ENCODE results near the gene PTPRD.

PTPRD gene

GRCh38 chr9:8437876-8438275 is 2174.9 kb downstream of the PTPRD start:
- H3K4me3 ChIP-seq (ENCODE audit: low read depth, low read length), result no peak overlapping the region
- no peak for TF ChIP-seq CTCF (IDR thresholded peaks at IDR 0.05; ENCODE audit: low read depth, low read length)

GRCh38 chr9:8437259-8437658 is 2175.5 kb downstream of the PTPRD start:
- TF ChIP-seq CTCF (IDR thresholded peaks at IDR 0.05; ENCODE audit: low read depth, low read length), result no peak
- H3K4me3 ChIP-seq (ENCODE audit: low read depth, low read length), result no peak overlapping the region

- no peak overlapping the region for H3K4me3 ChIP-seq (ENCODE audit: low read depth, low read length)
- TF ChIP-seq CTCF (IDR thresholded peaks at IDR 0.05; ENCODE audit: low read depth, low read length), result no peak
Observed at GRCh38 chr9:8436786-8437185, 2176.0 kb downstream of the PTPRD start.

GRCh38 chr9:8434621-8435020 is 2178.2 kb downstream of the PTPRD start:
- H3K4me3 ChIP-seq (ENCODE audit: low read depth, low read length), result no peak overlapping the region
- no peak for TF ChIP-seq CTCF (IDR thresholded peaks at IDR 0.05; ENCODE audit: low read depth, low read length)

GRCh38 chr9:8432224-8432623 is 2180.6 kb downstream of the PTPRD start:
- no peak overlapping the region for H3K4me3 ChIP-seq (ENCODE audit: low read depth, low read length)
- no peak for TF ChIP-seq CTCF (IDR thresholded peaks at IDR 0.05; ENCODE audit: low read depth, low read length)

GRCh38 chr9:8431505-8431904 is 2181.3 kb downstream of the PTPRD start:
- no peak overlapping the region for H3K4me3 ChIP-seq (ENCODE audit: low read depth, low read length)
- no peak for TF ChIP-seq CTCF (IDR thresholded peaks at IDR 0.05; ENCODE audit: low read depth, low read length)

GRCh38 chr9:8430945-8431344 is 2181.9 kb downstream of the PTPRD start:
- H3K4me3 ChIP-seq (ENCODE audit: low read depth, low read length), result no peak overlapping the region
- no peak for TF ChIP-seq CTCF (IDR thresholded peaks at IDR 0.05; ENCODE audit: low read depth, low read length)
